HepG2 (cell line): ENCODE results near the gene NPBWR2. TPM values are rescaled to one million over a fixed set of nuclear protein-coding genes. Genes with fewer than 3 reads are reported as not detected.

Experiments
- ATAC-seq: fragments of 200-7000 bp; cut with Tn5 transposase; 3 replicates; pipeline ENCODE4 v1.9.1; 2020; ENCODE audit warnings: mild to moderate bottlenecking, moderate library complexity
- BruUV-seq: library from RNA; stranded (reverse); fragments of 400-500 nt; replicated peaks from 2 replicates; lab custom pipeline; 2021; lab: Mats Ljungman, UMichigan
- CTCF ChIA-PET: fragments of 300-600 bp; formaldehyde crosslinking; extraction: SDS; loops from one replicate; lab custom pipeline; 2021; ENCODE audit warnings: low total read pairs, inconsistent platforms, low intra/inter-chr PET ratio; lab: Yijun Ruan, JAX
- POLR2A ChIA-PET: fragments of 350-600 bp; sonication (Branson Sonifier 250); formaldehyde crosslinking; loops from one replicate; lab custom pipeline; 2020; ENCODE audit warnings: antibody characterized with exemption, inconsistent platforms; lab: Yijun Ruan, JAX
- DNase-seq: peaks from one replicate; pipeline ENCODE4 v3.0.0-alpha.2; 2015; ENCODE audit warnings: low spot score
- FAIRE-seq: peaks from 3 replicates; lab custom pipeline; 2011; peaks lifted over from hg19 to GRCh38; lab: Jason Lieb, UNC
- H2AFZ ChIP-seq: one replicate; pipeline ENCODE4 v1.6.1; 2011; ENCODE audit warnings: low read length, inconsistent platforms
- H3K27ac ChIP-seq: fragments of 300-600 bp; 3 replicates; pipeline ENCODE4 v1.8.0; 2011; ENCODE audit warnings: mixed run types, mild to moderate bottlenecking, mixed read lengths, low read length, inconsistent platforms; ENCODE audit not compliant: insufficient read depth; ENCODE audit errors: extremely low read length
- H3K27me3 ChIP-seq, 2 experiments: fragments of 200-600 bp in 1 of 2; 2 replicates in 1 of 2; 3 replicates in 1 of 2; pipeline versions ENCODE4 v1.6.0 to v1.8.0; 2011; ENCODE audit warnings: low read length in 2 of 2, mild to moderate bottlenecking in 2 of 2, moderate library complexity in 2 of 2, inconsistent platforms in 1 of 2; ENCODE audit not compliant: insufficient read depth in 2 of 2, control insufficient read depth in 1 of 2
- H3K36me3 ChIP-seq, 2 experiments: fragments of 200-600 bp in 1 of 2; replicated peaks in 1 of 2; 2 replicates in 1 of 2; 3 replicates in 1 of 2; pipeline versions ENCODE4 v1.5.1 to v1.8.0; 2011; ENCODE audit warnings: low read length in 2 of 2, inconsistent platforms in 1 of 2; ENCODE audit not compliant: insufficient read depth in 2 of 2, control insufficient read depth in 1 of 2
- H3K4me1 ChIP-seq: 2 replicates; pipeline ENCODE4 v1.5.1; 2012; ENCODE audit warnings: low read length, inconsistent platforms; ENCODE audit not compliant: insufficient read depth
- H3K4me2 ChIP-seq: 2 replicates; pipeline ENCODE4 v1.6.0; 2011; ENCODE audit warnings: low read depth, low read length, inconsistent platforms
- H3K4me3 ChIP-seq, 3 experiments: fragments of 200-600 bp in 1 of 3; sonication (generic), shearing (Covaris generic) in 1 of 3; replicated peaks in 1 of 3; 2 replicates each; pipeline ENCODE4 v1.5.1; 2011 to 2016; ENCODE audit warnings: low read length in 3 of 3, inconsistent platforms in 2 of 3, low read depth in 2 of 3, mild to moderate bottlenecking in 2 of 3, control low read depth in 1 of 3, mixed read lengths in 1 of 3; ENCODE audit not compliant: insufficient read depth in 1 of 3
- H3K79me2 ChIP-seq: one replicate; pipeline ENCODE4 v1.6.1; 2011; ENCODE audit warnings: low read length, inconsistent platforms; ENCODE audit not compliant: insufficient read depth
- H3K9ac ChIP-seq: 2 replicates; pipeline ENCODE4 v1.6.0; 2011; ENCODE audit warnings: mild to moderate bottlenecking, low read depth, low read length, inconsistent platforms; ENCODE audit not compliant: insufficient read depth
- H3K9me3 ChIP-seq: 2 replicates; pipeline ENCODE4 v1.5.1; 2012; ENCODE audit warnings: mild to moderate bottlenecking, low read length
- H4K20me1 ChIP-seq: 2 replicates; pipeline ENCODE4 v1.6.0; 2011; ENCODE audit warnings: inconsistent platforms, mild to moderate bottlenecking, low read length, moderate library complexity; ENCODE audit not compliant: insufficient read depth
- HDAC6 ChIP-seq: fragments of 200-600 bp; sonication (generic); IDR thresholded peaks from 2 replicates; pipeline ENCODE4 v1.7.0; 2017; ENCODE audit warnings: mild to moderate bottlenecking, antibody characterized with exemption, low read length, low read depth
- NRL ChIP-seq: sonication (generic); formaldehyde crosslinking; IDR thresholded peaks from 2 replicates; pipeline ENCODE4 v1.5.0; 2020; ENCODE audit warnings: missing genetic modification reagents, mild to moderate bottlenecking, moderate library complexity, borderline replicate concordance
- SAP130 ChIP-seq: IDR thresholded peaks from 2 replicates; pipeline ENCODE4 v1.6.1; 2016; ENCODE audit warnings: low read depth
- ZNF564 ChIP-seq: sonication (generic); formaldehyde crosslinking; IDR thresholded peaks from 2 replicates; pipeline ENCODE4 v1.8.1; 2023; ENCODE audit warnings: mild to moderate bottlenecking, missing genetic modification reagents
- WGBS: methylation state at CpG from one replicate; pipeline ENCODE4 v1.1.6; 2017; ENCODE audit warnings: low lambda C conversion rate; 5-methylcytosine and 5-hydroxymethylcytosine counted together
- in situ Hi-C: cut with HindIII; loops from 2 replicates; pipeline ENCODE4 v1.10.0; 2017; ENCODE audit warnings: low pct_unique_long_range_greater_than_20kb; ENCODE audit not compliant: extremely low pct_ligation_motif_present
- intact Hi-C: fragments of 100-400 bp; cut with micrococcal nuclease; formaldehyde crosslinking; loops from one replicate; pipeline ENCODE4 v1.10.0; 2022; ENCODE audit not compliant: unreplicated experiment
- polyA plus RNA-seq, 8 experiments: library from polyadenylated mRNA; depleted of rRNA in 3 of 8; stranded (reverse) in 7 of 8; unstranded in 1 of 8; fragments of >200 nt; fragmentation: Illumina TruSeq in 4 of 8; extraction: Trizol in 4 of 8; gene quantifications; 2 replicates each; pipeline versions ENCODE4 v1.2.1 to v1.2.3, GENCODE V29; 2011 to 2016; ENCODE audit warnings: low read depth in 4 of 8, missing spikeins in 1 of 8, mixed read lengths in 1 of 8; ENCODE audit not compliant: insufficient read depth in 1 of 8
- total RNA-seq, 5 experiments: library from RNA; depleted of rRNA; stranded (reverse); fragments of >200 nt; fragmentation: Illumina TruSeq; extraction: Trizol; gene quantifications; 2 replicates each; pipeline ENCODE4 v1.2.3, GENCODE V29; 2016; ENCODE audit warnings: low read depth in 1 of 5
- TF ChIP-seq, protein P1 (sequence below): fragments of 450-650 bp; IDR thresholded peaks from 2 replicates; pipeline ENCODE4 v1.6.1; 2016
- TF ChIP-seq, protein P2 (sequence below), 2 experiments: sonication (generic) in 1 of 2; formaldehyde crosslinking in 1 of 2; IDR thresholded peaks; 2 replicates each; pipeline versions ENCODE4 v1.5.1 to v1.6.1; 2011 to 2020; ENCODE audit warnings: borderline replicate concordance in 1 of 2, low read depth in 1 of 2, low read length in 1 of 2, mild to moderate bottlenecking in 1 of 2, missing genetic modification reagents in 1 of 2, moderate library complexity in 1 of 2

NPBWR2 gene
- total and polyA plus RNA-seq, 2 of the 13 experiments (the other 11 are each of a cell fraction or from before 2014, with no cell fraction given) = not detected

GRCh38 chr20:64095927-64096326 lies 11.4 kb downstream of the NPBWR2 start:
- no peak overlapping the region for H2AFZ ChIP-seq
- CTCF ChIA-PET = no interaction called here
- intact Hi-C loops = no loop called here

More at GRCh38 chr20:64095927-64096326, 11.4 kb downstream of the NPBWR2 start:
- H3K9me3 ChIP-seq = no peaks in the 10 kb centered on the region
- no peaks in the 10 kb centered on the region for H3K79me2 ChIP-seq
- POLR2A ChIA-PET = no interaction called here
- H3K27ac ChIP-seq = no peak overlapping the region
- no peak for FAIRE-seq
- H3K4me2 ChIP-seq = no peak overlapping the region
- peaks cover 11% of the 10 kb centered on the region for H3K4me1 ChIP-seq
- BruUV-seq = no TSS peak
- 40% methylated on average over 11 of the region's 11 CpGs for WGBS
- no peaks in the 10 kb centered on the region for H3K36me3 ChIP-seq
- in situ Hi-C loops = no loop called here
- H3K4me3 ChIP-seq = no peak overlapping the region
- TF ChIP-seq NRL (CRISPR knock-in tag) = 0 out of 2 replicates have a peak, but pooled peaks have one; percentile 26
- TF ChIP-seq SAP130 (CRISPR knock-in tag) = no peak
- TF ChIP-seq ZNF564 (CRISPR knock-in tag) = no peak
- no peak for TF ChIP-seq HDAC6
- TF ChIP-seq, protein P1, sequence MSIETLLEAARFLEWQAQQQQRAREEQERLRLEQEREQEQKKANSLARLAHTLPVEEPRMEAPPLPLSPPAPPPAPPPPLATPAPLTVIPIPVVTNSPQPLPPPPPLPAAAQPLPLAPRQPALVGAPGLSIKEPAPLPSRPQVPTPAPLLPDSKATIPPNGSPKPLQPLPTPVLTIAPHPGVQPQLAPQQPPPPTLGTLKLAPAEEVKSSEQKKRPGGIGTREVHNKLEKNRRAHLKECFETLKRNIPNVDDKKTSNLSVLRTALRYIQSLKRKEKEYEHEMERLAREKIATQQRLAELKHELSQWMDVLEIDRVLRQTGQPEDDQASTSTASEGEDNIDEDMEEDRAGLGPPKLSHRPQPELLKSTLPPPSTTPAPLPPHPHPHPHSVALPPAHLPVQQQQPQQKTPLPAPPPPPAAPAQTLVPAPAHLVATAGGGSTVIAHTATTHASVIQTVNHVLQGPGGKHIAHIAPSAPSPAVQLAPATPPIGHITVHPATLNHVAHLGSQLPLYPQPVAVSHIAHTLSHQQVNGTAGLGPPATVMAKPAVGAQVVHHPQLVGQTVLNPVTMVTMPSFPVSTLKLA = peak; percentile 44; the same call in 1 of the 2 replicates
- TF ChIP-seq, protein P2, sequence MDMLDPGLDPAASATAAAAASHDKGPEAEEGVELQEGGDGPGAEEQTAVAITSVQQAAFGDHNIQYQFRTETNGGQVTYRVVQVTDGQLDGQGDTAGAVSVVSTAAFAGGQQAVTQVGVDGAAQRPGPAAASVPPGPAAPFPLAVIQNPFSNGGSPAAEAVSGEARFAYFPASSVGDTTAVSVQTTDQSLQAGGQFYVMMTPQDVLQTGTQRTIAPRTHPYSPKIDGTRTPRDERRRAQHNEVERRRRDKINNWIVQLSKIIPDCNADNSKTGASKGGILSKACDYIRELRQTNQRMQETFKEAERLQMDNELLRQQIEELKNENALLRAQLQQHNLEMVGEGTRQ (IDR thresholded peaks at IDR 0.05; ENCODE audit: low read depth, low read length) = no peak
- TF ChIP-seq, protein P2 (CRISPR knock-in tag; IDR thresholded peaks at IDR 0.05; ENCODE audit: borderline replicate concordance) = no peak
- ATAC-seq = no peak
- no peak overlapping the region for H3K9ac ChIP-seq
- no peaks in the 10 kb centered on the region; the same call in 1 of the 2 replicates for H4K20me1 ChIP-seq
- peaks cover 30 to 51% of the 10 kb centered on the region in 2 experiments for H3K27me3 ChIP-seq
- no peak for DNase-seq
